ENCODE results near the gene ARL5A.

GRCh38 chr2:151872463-151872862, 44.2 kb upstream of the ARL5A start:
- TF ChIP-seq CTCF (IDR thresholded peaks at IDR 0.05) (no peak), POLR2AphosphoS5 (IDR thresholded peaks at IDR 0.05) (no peak), POLR2A (IDR thresholded peaks at IDR 0.05) (no peak)
